ENCODE results near the gene EPHA6. TPM values are rescaled to one million over a fixed set of nuclear protein-coding genes. Genes with fewer than 3 reads are reported as not detected.

EPHA6 gene
- total RNA-seq, 1 donor = not detected

DNA sequence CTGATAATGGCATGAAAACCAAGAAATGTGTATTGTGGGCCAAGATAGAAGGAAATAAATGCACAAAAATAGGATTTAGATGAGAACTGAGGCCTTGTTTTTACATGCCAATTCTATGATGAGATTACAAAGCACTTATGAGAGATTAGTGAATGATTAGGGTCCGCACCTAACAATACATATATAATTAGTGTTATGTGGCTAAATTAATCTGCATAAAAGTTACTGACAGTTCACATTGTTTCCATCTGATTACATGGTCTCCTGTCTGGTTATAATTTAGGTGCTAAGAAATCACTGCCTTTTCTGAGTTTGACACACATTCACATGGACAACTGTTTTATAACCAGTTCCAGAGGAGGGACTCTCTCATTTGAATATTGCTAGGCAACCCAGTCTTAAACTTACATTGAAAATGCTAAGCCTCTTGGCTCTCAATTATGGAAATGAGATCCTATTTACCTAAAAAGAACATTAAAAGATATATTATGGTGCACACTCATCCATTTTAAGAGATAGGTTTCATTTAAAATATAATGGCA is 833.1 kb downstream of the EPHA6 start:
- H3K4me3 ChIP-seq (ENCODE audit: low read depth, low read length) = no peak overlapping the region
- TF ChIP-seq, protein P1, sequence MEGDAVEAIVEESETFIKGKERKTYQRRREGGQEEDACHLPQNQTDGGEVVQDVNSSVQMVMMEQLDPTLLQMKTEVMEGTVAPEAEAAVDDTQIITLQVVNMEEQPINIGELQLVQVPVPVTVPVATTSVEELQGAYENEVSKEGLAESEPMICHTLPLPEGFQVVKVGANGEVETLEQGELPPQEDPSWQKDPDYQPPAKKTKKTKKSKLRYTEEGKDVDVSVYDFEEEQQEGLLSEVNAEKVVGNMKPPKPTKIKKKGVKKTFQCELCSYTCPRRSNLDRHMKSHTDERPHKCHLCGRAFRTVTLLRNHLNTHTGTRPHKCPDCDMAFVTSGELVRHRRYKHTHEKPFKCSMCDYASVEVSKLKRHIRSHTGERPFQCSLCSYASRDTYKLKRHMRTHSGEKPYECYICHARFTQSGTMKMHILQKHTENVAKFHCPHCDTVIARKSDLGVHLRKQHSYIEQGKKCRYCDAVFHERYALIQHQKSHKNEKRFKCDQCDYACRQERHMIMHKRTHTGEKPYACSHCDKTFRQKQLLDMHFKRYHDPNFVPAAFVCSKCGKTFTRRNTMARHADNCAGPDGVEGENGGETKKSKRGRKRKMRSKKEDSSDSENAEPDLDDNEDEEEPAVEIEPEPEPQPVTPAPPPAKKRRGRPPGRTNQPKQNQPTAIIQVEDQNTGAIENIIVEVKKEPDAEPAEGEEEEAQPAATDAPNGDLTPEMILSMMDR (IDR thresholded peaks at IDR 0.05; ENCODE audit: insufficient read depth, low read length) = no peak
- DNase-seq (ENCODE audit: low read depth) = no peak

DNA sequence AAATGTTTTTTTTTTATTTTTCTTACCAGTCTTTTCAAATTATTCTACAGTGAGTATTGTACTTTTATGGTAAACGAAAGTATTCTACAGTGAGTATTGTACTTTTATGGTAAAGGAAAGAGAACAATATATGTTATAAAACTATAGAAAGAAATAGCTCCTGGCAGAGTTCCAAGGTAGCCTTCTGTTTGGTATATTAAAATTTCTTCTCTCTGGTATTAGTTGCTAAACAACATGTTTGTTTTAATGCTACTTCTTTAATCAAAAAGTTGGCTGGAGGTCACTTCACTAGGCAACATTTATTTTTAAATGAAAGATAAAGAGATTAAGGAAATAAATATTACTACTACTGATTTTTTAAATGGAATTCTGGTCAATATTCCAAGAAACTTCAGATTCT is 841.6 kb downstream of the EPHA6 start:
- DNase-seq (ENCODE audit: low read depth) = no peak
- H3K4me3 ChIP-seq (ENCODE audit: low read depth, low read length) = no peak overlapping the region
- TF ChIP-seq, protein P1 (IDR thresholded peaks at IDR 0.05; ENCODE audit: insufficient read depth, low read length) = no peak

DNA sequence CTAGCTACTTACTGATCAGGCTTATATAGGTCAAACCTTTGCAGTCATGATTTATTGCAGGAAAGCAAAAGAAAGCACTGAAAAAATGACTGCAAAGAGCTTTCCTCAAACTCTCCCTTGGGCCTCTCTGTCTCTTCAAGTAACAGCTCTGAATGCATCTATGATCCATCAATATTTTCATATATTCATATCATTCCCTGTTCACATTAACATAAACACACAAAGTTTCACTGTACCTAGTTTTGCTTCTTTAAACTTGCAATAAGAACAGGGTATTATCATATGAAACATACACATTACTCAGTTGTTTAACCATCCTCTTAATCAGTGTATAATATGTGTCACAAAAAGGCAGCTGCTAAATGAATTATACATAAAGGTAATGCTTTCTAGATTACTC is 842.2 kb downstream of the EPHA6 start:
- DNase-seq (ENCODE audit: low read depth) = no peak
- H3K4me3 ChIP-seq (ENCODE audit: low read depth, low read length) = no peak overlapping the region
- TF ChIP-seq, protein P1 (IDR thresholded peaks at IDR 0.05; ENCODE audit: insufficient read depth, low read length) = no peak

DNA sequence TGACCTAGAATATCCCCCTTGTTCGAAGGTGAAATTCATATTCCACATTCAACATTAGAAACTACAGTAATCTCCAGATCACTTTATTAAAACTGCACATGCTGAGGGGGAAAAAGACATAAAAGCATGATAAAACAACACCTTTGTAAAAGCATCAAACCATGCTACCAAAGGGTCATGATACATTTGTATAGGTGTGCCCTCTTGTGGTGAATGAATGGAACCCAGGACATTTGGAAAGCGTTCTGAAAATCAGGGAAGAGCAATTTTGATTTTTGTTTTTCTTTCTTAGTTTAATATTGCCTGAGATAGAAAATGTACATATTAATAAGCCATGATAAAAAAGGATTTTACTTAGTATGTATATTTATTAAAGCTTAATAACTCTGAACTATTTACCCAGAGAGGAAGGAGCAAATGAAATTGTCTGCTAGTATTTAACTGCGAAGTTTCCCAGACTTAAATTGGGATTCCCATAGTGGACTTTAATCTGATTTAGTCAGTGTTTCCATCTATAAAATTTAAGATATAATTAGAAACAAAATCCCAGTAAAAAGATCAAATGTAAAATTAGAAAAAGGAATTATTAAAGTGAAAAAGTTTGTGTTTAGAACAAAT is 844.4 kb downstream of the EPHA6 start:
- no peak overlapping the region for H3K4me3 ChIP-seq (ENCODE audit: low read depth, low read length)
- TF ChIP-seq, protein P1 (IDR thresholded peaks at IDR 0.05; ENCODE audit: insufficient read depth, low read length) = peak; percentile 55
- DNase-seq (ENCODE audit: low read depth) = peak; percentile 19

DNA sequence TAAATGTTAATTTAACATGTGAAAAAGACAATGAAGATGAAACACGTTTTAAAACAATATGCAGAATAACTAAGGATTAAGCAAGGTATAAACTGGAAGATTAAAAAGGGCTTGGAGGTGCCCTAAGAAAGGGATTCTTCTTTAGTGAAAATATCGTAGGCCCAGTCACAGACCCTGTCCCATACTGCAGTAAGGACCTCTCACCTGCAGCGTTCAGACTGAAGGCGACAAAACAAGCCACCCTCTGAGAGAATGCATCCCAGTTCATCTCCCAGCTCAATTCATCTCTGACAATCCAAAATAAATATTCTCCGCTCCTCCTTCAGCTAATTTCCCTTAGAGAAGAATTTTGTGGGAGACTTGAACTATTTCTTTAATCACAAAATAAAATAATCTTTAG is 847.9 kb downstream of the EPHA6 start:
- TF ChIP-seq, protein P1 (IDR thresholded peaks at IDR 0.05; ENCODE audit: insufficient read depth, low read length) = no peak
- DNase-seq (ENCODE audit: low read depth) = no peak
- H3K4me3 ChIP-seq (ENCODE audit: low read depth, low read length) = no peak overlapping the region

DNA sequence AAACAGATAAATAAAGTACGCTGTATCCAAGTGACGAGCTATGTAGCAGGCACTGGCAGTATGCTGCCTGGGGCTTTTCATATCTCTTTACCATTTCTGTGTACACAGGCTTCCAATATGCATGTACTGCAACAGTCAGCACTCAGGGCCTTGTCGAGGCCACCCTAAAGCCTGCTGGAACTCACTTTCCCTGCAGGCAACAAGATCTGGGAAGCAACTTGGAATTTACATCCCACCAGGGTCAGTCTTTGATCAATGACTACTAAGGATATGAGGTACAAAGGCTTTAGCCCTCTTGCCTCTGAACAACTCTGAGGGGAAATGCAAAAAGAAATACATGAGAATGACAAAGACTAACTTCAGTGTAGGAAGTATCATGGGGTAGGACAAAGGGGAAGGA is 848.4 kb downstream of the EPHA6 start:
- no peak overlapping the region for H3K4me3 ChIP-seq (ENCODE audit: low read depth, low read length)
- no peak for DNase-seq (ENCODE audit: low read depth)
- TF ChIP-seq, protein P1 (IDR thresholded peaks at IDR 0.05; ENCODE audit: insufficient read depth, low read length) = no peak

DNA sequence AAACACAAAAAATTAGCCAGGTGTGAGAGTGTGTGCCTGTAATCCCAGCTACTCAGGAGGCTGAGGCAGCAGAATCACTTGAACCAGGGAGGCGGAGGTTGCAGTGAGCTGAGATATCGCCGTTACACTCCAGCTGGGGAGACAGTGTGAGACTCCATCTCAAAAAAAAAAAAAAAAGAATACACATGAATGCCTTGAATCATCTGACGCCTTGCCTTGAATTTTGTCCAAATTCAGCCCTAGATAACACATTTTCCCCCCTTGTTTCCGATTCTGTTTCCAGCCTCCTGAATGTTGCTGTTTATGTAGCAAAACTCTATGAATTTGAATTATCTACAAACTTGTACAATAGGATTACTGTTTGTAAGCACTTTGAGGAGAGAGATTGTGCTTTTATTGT is 851.5 kb downstream of the EPHA6 start:
- TF ChIP-seq, protein P1 (IDR thresholded peaks at IDR 0.05; ENCODE audit: insufficient read depth, low read length) = no peak
- H3K4me3 ChIP-seq (ENCODE audit: low read depth, low read length) = no peak overlapping the region
- DNase-seq (ENCODE audit: low read depth) = no peak
